ENCODE results near the gene C13orf46. TPM values are rescaled to one million over a fixed set of nuclear protein-coding genes. Genes with fewer than 3 reads are reported as not detected.

Gene C13orf46
- total RNA-seq, 2 donors from 2014 or later: 0.59 to 2.7 TPM

- peaks cover 0 to 31% of the 10 kb centered on the region in 2 donors for H3K4me1 ChIP-seq
- H3K4me3 ChIP-seq: no peak overlapping the region
- H3K36me3 ChIP-seq: no peaks in the 10 kb centered on the region
- H3K27me3 ChIP-seq: no peaks in the 10 kb centered on the region
- no peaks in the 10 kb centered on the region for H3K9me3 ChIP-seq
- DNase-seq (ENCODE audit: low spot score): no peak
- no peak overlapping the region for H3K27ac ChIP-seq
- TF ChIP-seq, protein P1, sequence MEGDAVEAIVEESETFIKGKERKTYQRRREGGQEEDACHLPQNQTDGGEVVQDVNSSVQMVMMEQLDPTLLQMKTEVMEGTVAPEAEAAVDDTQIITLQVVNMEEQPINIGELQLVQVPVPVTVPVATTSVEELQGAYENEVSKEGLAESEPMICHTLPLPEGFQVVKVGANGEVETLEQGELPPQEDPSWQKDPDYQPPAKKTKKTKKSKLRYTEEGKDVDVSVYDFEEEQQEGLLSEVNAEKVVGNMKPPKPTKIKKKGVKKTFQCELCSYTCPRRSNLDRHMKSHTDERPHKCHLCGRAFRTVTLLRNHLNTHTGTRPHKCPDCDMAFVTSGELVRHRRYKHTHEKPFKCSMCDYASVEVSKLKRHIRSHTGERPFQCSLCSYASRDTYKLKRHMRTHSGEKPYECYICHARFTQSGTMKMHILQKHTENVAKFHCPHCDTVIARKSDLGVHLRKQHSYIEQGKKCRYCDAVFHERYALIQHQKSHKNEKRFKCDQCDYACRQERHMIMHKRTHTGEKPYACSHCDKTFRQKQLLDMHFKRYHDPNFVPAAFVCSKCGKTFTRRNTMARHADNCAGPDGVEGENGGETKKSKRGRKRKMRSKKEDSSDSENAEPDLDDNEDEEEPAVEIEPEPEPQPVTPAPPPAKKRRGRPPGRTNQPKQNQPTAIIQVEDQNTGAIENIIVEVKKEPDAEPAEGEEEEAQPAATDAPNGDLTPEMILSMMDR (IDR thresholded peaks at IDR 0.05): no peak
Observed at GRCh38 chr13:113939129-113939943, 34.5 kb downstream of the C13orf46 start.

GRCh38 chr13:113938716-113939115 is 35.2 kb downstream of the C13orf46 start:
- H3K27ac ChIP-seq: no peak overlapping the region

GRCh38 chr13:113938246-113938645 is 35.6 kb downstream of the C13orf46 start:
- Histone ChIP-seq H3K4me3 (no peak overlapping the region), H3K9me3 (no peaks in the 10 kb centered on the region), H3K36me3 (no peaks in the 10 kb centered on the region), H3K4me1 (peaks cover 0 to 31% of the 10 kb centered on the region in 2 donors), H3K27me3 (no peaks in the 10 kb centered on the region), H3K27ac (no peak overlapping the region)
- no peak for DNase-seq (ENCODE audit: low spot score)
- TF ChIP-seq, protein P1 (IDR thresholded peaks at IDR 0.05): no peak

More at GRCh38 chr13:113938716-113939115, 35.2 kb downstream of the C13orf46 start:
- peaks cover 0 to 31% of the 10 kb centered on the region in 2 donors for H3K4me1 ChIP-seq
- H3K36me3 ChIP-seq: no peaks in the 10 kb centered on the region
- H3K4me3 ChIP-seq: no peak overlapping the region
- TF ChIP-seq, protein P1 (IDR thresholded peaks at IDR 0.05): no peak
- H3K27me3 ChIP-seq: no peaks in the 10 kb centered on the region
- H3K9me3 ChIP-seq: no peaks in the 10 kb centered on the region
- DNase-seq (ENCODE audit: low spot score): no peak

DNA sequence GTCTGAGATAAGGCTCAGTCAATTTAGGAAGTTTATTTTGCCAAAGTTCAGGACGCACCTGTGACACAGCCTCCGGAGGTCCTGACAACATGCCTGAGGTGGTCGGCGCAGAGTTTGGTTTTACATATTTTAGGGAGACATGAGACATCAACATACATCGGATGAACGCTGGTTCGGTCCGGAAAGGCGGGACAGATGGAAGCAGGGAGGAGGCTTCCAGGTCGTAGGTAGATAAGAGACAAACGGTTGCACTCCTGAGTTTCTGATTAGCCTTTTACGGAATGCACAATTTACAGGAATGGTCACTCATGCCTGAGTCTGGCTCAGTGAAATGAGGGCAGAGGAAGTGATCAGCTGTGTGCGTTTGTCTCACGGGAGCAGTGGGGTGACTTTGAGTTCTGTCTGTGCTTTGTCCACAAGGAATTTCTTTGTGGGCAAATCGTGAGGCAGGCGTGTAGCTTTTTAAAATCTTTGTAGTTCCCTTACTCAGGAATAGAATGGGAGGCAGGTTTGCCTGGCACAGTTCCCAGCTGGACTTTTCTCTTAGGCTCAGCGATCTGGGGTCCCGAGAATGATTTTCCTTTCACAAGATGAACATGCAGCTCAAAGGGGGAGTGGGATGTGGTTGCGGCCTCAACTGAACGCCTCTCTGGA is 36.2 kb downstream of the C13orf46 start:
- no peak for DNase-seq (ENCODE audit: low spot score)

DNA sequence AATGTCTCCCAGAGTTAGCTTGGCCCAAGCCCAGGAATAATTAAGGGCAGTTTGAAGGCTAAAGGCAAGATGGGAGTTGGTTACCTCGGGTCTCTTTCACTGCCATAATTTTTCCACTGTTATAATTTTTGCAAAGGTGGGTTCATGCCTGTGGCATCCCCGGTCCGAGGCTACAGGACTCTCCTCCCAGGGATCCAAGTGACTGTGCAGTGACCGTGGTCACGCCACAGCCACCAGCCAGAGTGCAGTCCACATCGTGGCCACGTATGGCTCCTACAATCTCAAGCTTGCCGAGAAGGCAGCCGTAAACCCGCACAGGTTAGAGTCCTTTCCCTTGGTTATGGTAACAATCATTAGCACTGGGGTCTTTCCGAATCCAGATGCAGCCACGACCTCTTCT is 36.8 kb downstream of the C13orf46 start:
- Histone ChIP-seq H3K4me1 (peaks cover 0 to 31% of the 10 kb centered on the region in 2 donors), H3K27ac (no peak overlapping the region), H3K36me3 (no peaks in the 10 kb centered on the region), H3K9me3 (no peaks in the 10 kb centered on the region), H3K4me3 (no peak overlapping the region), H3K27me3 (no peaks in the 10 kb centered on the region)
- TF ChIP-seq, protein P1 (IDR thresholded peaks at IDR 0.05): no peak
- no peak for DNase-seq (ENCODE audit: low spot score)

More for the DNA sequence above, 36.2 kb downstream of the C13orf46 start:
- no peak overlapping the region for H3K27ac ChIP-seq
- no peaks in the 10 kb centered on the region for H3K9me3 ChIP-seq
- TF ChIP-seq, protein P1 (IDR thresholded peaks at IDR 0.05): no peak
- H3K36me3 ChIP-seq: no peaks in the 10 kb centered on the region
- H3K4me1 ChIP-seq: peaks cover 0 to 31% of the 10 kb centered on the region in 2 donors
- no peak overlapping the region for H3K4me3 ChIP-seq
- no peaks in the 10 kb centered on the region for H3K27me3 ChIP-seq

All from right atrium auricular region (tissue), 2 donors.